ENCODE measurements around the gene C20orf204.

DNA sequence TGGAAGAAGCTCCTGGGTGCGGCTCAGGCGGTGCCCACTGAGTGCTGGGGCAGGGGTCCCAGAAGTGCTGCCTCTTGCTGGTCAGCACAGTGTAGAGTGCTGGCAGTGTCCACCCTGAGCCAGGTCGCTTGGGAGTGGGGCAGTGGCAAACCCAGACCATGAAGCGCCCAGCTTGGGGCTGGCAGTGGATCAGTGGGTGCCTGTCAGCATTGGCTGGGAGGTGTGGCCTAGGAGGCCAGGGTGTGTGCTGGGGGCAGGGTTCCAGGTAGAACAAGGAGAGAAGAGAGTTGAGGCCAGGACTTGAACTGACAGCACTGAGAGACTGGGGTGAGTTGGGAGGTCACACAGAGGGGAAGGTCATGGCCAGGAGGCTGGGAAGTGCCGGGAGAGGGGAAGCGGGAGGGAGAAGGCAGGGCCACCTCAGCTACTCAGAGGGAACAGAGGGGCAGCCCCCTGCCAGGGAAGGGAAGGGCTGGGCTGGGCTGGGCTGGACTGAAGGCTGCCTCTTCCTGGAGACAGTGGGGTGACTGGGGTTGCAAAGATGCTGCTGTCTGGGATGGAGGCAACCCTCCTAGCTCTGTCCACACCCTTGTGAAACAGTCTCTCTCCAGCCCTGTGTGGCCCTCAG, 31.1 kb downstream of the C20orf204 start:
- no peak for TF ChIP-seq MYC (IDR thresholded peaks at IDR 0.05; ENCODE audit: low read depth, low read length)
- no peak for TF ChIP-seq CTCF (IDR thresholded peaks at IDR 0.05; ENCODE audit: extremely low read depth in 1 of 2, insufficient read depth in 1 of 2, low read depth in 1 of 2, low read length in 2 of 2)
- no peak for TF ChIP-seq POLR2A (IDR thresholded peaks at IDR 0.05; ENCODE audit: low read depth, low read length)

Measured in endothelial cell of umbilical vein (primary cell).